GM18870 (cell line): ENCODE results near the gene PDE11A.

ENCODE experiments used
- ATAC-seq: cut with Tn5 transposase; IDR thresholded peaks from one replicate; pipeline ENCODE4 v1.9.1; 2021; ENCODE audit warnings: moderate library complexity; ENCODE audit not compliant: unreplicated experiment

PDE11A gene

DNA sequence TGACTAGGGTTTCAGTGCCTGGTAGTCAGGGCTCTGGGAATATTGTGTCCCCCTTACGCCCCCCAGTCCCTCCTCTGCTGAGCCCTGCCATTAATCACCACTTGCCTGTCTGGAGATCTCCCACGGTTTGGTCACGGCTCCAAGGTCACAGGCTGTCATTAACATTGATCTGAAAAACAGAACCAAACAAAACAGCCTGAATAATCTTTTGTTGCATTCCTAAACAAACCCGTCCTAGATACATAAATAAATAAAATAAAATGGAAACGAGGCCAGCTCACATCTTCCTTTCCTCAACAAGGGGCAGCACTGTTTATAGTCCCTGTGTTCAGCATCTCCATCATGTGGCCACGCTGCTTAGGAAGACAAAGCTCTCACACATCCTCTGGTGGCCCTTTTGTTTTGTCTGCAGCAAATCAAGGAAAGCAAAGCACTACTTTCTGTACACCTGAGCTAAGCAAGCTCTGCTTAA, 397.2 kb downstream of the PDE11A start:
- ATAC-seq = no peak

DNA sequence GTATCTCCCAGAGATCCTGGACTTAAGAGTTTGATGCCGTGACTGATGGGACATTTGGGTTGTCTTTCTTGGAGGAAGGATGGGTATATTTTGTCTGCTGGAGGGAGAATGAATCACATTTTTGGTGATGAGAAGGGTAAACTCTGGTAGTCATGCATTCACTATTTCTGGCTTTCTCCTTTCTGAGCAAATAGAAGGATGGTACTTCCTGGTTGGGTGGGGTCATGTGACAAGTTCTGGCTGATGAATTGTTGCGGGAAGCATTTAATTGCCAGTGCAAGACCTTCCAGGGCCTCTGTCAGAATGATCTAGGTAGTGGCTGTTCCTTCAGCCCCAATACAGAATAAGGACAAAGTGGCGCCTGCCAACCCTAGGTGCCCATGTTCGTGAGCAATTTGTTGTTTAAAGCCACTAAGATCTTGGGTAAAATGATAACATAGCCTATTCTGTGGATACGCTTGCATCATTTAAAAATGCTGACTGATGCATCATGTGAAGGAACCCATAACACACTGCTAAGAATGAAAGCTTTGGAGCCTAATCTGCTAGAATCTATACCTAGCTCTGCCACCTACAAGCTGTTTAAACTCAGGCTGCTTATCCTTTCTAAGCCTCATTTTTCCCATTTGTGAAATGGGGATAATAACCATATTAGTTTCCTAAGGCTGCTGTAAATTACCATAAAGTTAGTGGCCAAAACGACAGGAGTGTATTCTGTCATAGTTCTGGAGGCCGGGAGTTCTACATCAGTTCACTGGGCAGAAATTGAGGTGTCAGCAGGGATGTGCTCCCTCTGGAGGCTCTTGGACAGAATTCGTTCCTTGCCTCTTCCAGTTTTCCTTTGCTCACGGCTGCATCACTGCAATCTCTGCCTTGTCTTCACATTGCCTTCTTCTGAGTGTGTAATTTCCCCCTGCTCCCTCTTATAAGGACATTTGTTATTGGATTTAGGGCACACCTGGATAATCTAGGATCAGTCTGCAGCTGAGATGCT, 398.7 kb downstream of the PDE11A start:
- no peak for ATAC-seq

DNA sequence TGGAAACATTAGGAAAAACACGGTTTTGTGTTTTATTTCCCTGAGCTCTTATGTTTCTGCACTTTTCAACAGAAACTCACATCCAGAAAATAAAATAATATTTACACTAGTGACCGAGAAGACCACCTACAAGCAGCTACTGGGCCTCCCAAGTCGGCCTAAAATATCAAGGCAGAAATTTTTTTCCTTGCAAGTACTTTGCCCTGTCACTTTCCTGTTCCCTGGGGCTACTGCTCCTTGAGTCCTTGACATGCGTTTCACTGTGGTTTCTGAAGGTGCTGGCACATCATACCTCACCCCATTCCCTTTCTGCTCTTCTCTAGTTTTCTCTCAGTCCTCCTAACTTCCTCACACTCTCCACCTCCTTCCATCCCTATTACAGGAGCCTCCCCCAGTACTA, 400.9 kb downstream of the PDE11A start:
- ATAC-seq = no peak

- peak; percentile 62 for ATAC-seq
Observed at GRCh38 chr2:177670791-177671535, 401.6 kb downstream of the PDE11A start.

DNA sequence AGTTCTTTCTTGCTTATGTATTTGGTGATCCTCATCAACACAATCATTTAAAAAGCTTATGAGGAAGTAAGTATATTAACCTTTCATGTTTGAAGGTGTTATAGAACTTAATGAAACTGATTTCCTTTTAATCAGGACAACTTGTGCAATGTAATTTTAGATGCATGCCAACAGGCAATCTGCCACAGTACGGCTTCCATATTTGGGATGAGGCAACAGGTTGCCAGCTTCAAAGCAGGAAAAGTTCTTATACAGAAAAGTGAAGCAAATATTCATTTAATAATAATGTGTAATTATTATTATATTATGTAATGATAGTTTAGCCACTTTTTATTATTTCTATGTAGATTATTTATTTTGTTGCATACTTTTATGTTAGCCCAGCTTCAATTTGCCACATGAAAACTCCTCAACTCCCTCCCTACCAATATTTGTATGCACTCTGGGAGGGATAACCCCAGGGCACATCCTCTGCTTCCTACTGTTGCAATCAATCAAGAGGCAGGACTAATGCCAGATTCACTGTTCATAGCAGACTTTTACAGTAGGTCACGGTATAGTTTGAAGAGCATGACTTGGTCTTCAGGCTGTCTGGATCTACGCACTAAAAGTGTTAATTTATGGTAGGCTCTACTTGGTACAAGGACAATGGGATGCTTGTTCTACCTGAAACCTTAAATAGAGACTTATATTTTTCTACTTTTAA, 402.8 kb downstream of the PDE11A start:
- no peak for ATAC-seq

DNA sequence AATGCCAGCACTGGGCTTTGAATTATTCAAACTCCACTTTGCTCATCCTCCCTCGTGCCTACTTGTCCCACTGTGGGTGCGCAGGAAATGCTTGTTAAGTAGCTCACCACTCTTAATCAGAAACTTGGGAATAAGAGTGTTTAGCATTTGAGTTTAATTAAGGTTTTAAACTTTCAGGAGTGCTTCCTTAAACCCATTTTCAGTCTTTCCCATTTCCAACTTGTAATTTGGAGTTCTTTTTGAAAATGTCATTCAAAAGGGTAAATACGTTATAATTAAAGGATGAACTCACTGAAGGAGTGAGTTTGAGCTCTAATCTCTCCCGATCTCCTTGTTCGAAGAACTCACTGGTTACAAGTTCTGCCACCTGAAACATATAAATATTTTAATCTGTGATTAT, 403.4 kb downstream of the PDE11A start:
- no peak for ATAC-seq

DNA sequence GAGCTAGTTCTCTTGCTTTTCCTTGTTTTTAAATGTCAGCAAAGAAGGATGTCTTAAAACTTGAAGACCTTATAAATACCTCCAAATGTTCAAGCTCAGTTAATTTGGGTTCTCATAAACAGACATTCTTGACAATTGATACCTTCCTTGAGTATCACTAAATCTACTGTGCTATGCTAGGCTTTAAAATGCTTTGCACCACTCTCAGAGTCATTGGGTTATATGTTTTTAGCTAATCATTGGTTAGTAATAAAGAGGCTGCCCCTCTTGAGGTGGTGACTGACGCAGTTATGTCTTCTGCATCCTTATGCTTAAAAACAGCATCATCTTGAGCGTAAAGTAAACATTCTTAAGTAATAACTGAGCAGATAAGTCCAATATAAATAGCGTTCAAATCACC, 404.0 kb downstream of the PDE11A start:
- no peak for ATAC-seq

DNA sequence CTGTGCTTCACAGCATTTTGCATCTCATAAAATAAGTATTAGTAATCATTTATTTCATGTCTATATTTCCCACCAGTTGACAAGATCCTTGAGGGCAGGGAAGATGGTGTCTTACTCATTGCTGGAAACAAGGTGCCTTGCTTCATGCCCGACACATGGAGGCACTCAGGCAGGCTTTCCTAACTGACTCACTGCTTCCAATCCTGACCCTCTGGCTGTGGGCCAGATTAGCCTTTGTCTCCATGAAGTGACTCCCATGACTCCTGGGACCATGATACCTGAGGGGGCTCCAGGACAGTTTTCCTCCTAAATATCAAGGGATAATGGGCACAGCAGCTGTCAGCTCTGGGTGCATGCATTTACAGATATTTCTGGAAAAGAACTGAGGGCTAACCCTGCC, 405.0 kb downstream of the PDE11A start:
- ATAC-seq = no peak

DNA sequence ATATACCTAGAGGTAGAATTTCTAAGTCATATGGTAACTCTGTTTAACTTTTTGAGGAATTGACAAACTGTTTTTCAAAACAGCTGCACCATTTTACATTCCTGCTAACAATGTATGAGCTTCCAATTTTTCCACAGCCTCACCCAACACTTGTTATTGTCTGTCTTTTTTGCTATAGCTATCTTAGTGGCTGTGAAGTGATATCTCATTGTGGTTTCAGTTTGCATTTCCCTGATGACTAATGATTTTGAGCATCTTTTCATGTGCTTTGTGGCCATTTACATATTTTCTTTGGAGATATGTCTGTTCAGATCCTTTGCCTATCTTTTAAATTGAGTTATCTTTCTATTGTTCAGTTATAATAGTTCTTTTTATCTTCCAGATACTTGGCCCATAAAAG, 406.2 kb downstream of the PDE11A start:
- ATAC-seq = no peak

GRCh38 chr2:177665948-177666347, 406.6 kb downstream of the PDE11A start:
- no peak for ATAC-seq

DNA sequence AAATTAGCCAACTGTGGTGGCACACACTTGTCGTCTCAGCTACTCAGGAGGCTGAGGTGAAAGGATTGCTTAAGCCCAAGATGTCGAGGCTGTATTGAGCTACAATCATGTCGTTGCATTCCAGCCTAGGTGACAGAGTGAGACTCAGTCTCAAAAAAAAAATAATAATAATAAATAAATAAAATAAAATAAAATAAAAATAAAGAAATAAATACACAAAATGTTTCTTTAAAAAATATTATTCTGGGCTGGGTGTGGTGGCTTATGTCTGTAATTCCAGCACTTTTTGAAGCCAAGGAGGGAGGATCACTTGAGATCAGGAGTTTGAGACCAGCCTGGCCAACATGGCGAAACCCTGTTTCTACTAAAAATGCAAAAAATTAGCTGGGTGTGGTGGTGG, 407.2 kb downstream of the PDE11A start:
- ATAC-seq = no peak

GRCh38 chr2:177662895-177663294, 409.7 kb downstream of the PDE11A start:
- ATAC-seq = no peak

- no peak for ATAC-seq
Observed at GRCh38 chr2:177660742-177661141, 411.8 kb downstream of the PDE11A start.

GRCh38 chr2:177658309-177658708, 414.3 kb downstream of the PDE11A start:
- no peak for ATAC-seq

GRCh38 chr2:177651833-177652232, 420.7 kb downstream of the PDE11A start:
- no peak for ATAC-seq

DNA sequence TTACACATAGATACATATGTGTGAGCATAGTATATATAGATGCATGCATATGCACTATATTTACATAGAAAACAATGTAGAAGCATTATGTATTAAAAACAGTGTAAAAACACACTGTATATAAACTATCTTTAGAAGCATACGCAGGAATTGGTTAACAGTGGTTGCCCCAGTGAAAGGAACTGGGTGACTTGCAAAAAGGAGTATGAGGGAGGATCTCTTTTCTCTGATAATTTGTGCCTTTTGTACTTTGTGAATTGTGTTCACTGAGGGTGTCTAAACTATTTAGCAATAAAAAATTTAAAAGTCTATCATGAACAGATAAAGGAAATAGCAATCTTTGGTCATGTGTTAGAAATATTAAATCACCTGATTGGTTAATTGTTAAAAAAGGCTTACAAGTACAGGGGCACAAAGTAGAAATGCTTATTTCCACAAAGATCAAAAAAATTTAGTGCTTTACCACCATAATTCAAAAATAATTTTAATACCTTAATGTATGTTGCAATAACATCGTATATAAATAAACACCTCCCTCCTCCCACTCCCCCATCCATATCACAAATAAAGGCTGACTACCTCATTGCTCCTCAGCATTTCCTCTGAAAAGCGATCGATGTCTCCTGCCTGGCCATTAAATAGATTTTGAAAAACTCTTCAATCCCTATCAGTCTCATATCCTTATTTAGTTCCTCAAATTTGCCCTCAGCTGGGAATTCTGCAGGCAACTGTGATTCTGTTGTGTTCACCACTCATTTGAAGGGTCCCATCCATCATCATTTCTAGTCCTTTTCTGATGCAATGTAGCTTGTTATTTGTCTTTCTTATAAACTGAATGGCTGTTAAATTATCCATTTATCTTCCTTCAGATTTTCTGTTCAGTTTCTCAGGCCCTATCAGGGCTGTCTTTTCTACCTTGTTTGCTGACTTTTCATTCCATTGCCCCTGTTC, 422.7 kb downstream of the PDE11A start:
- no peak for ATAC-seq

- ATAC-seq = no peak
Observed at GRCh38 chr2:177646791-177647190, 425.8 kb downstream of the PDE11A start.

DNA sequence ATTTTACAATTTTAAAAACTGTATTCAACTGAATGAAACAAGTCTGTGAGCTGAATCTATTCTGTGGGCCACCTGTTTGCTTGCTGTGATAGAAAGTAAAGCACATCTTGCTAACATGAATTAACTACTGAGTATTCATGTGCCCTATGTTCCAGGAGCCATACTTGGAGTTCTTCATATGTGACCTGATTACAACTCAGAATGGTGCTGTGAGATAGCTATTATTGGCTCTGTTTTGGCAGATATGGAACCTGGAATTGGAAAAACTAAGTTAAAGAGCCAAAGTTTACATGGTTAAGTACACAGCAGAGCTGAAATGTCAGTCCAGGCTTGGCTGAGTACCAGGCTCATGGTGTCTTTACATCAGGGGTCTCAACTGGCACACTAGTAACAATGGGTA, 426.3 kb downstream of the PDE11A start:
- no peak for ATAC-seq

- no peak for ATAC-seq
Observed at GRCh38 chr2:177641331-177641730, 431.2 kb downstream of the PDE11A start.

DNA sequence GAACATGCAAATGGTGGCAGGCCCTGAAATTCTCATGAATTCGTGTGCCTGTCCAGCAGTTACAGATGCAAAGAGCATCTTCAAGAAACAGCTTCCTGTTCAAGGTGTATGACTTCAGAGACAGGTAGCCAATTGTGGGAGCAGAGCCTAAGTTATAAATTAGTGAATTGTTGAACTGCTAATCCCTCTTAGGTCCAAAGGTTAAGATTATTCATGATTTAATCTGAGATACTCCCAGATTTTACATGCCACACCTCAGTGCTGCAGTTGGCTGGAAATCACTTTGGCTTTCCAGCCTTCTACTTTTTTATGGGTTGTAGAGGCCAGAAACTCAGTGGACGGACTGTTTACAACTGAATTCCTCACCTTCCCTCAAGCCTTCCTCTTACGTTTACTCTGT, 432.2 kb downstream of the PDE11A start:
- no peak for ATAC-seq
